IMR-90 (cell line): Measurements from ENCODE around the gene PRR5L. TPM values are rescaled to one million over a fixed set of nuclear protein-coding genes. Genes with fewer than 3 reads are reported as not detected.

Experiments
- ATAC-seq: fragments of 200-7000 bp; cut with Tn5 transposase; 2 replicates; pipeline ENCODE4 v1.9.1; 2020; ENCODE audit warnings: low read depth, mild to moderate bottlenecking, moderate library complexity
- BruUV-seq: library from RNA; stranded (reverse); fragments of 400-500 nt; replicated peaks from 2 replicates; lab custom pipeline; 2021; lab: Mats Ljungman, UMichigan
- CTCF ChIA-PET: fragments of 300-600 bp; formaldehyde crosslinking; extraction: SDS; loops from one replicate; lab custom pipeline; 2021; ENCODE audit warnings: antibody characterized with exemption; lab: Yijun Ruan, JAX
- POLR2A ChIA-PET: fragments of 300-600 bp; sonication (Branson Sonifier 250); formaldehyde crosslinking; loops from one replicate; lab custom pipeline; 2022; ENCODE audit warnings: antibody characterized with exemption; ENCODE audit not compliant: unreplicated experiment; lab: Charles Lee
- DNase-seq: peaks from one replicate; pipeline ENCODE4 v3.0.0; 2013
- H2AFZ ChIP-seq: replicated peaks from 2 replicates; pipeline ENCODE3; 2013; ENCODE audit warnings: low read length, mild to moderate bottlenecking; ENCODE audit not compliant: poor library complexity
- H2AK5ac ChIP-seq: 2 replicates; pipeline ENCODE4 v1.6.1; 2013; ENCODE audit warnings: low read depth, low read length, inconsistent platforms
- H2AK9ac ChIP-seq: replicated peaks from 2 replicates; pipeline ENCODE3; 2013; ENCODE audit warnings: mild to moderate bottlenecking, low read depth, low read length, moderate library complexity; ENCODE audit not compliant: poor library complexity
- H2BK120ac ChIP-seq: 2 replicates; pipeline ENCODE4 v1.6.1; 2013; ENCODE audit warnings: low read depth, low read length, inconsistent platforms
- H2BK15ac ChIP-seq: 3 replicates; pipeline ENCODE4 v1.6.1; 2013; ENCODE audit warnings: low read depth, low read length, inconsistent platforms
- H2BK20ac ChIP-seq: 2 replicates; pipeline ENCODE4 v1.6.1; 2013; ENCODE audit warnings: low read depth, mild to moderate bottlenecking, inconsistent platforms, low read length, moderate library complexity
- H2BK5ac ChIP-seq: 2 replicates; pipeline ENCODE4 v1.6.1; 2013; ENCODE audit warnings: mild to moderate bottlenecking, low read depth, low read length, inconsistent platforms; ENCODE audit not compliant: poor library complexity, severe bottlenecking
- H3K14ac ChIP-seq: replicated peaks from 2 replicates; pipeline ENCODE4 v1.6.1; 2013; ENCODE audit warnings: low read depth, low read length, inconsistent platforms
- H3K18ac ChIP-seq: 2 replicates; pipeline ENCODE4 v1.6.1; 2013; ENCODE audit warnings: low read depth, low read length, control low read depth
- H3K23ac ChIP-seq: 2 replicates; pipeline ENCODE4 v1.6.1; 2013; ENCODE audit warnings: low read depth, low read length, inconsistent platforms
- H3K27ac ChIP-seq: 2 replicates; pipeline ENCODE4 v1.5.1; 2013; ENCODE audit warnings: mild to moderate bottlenecking, control low read depth, low read length; ENCODE audit not compliant: insufficient read depth
- H3K27me3 ChIP-seq: 2 replicates; pipeline ENCODE4 v1.6.1; 2013; ENCODE audit warnings: low read length; ENCODE audit not compliant: control insufficient read depth, insufficient read depth
- H3K36me3 ChIP-seq: 2 replicates; pipeline ENCODE4 v1.6.1; 2013; ENCODE audit warnings: low read length, mixed read lengths; ENCODE audit not compliant: control insufficient read depth, insufficient read depth
- H3K4ac ChIP-seq: 2 replicates; pipeline ENCODE4 v1.6.1; 2013; ENCODE audit warnings: low read depth, low read length, inconsistent platforms
- H3K4me1 ChIP-seq: 2 replicates; pipeline ENCODE4 v1.6.1; 2013; ENCODE audit warnings: low read length, mixed read lengths; ENCODE audit not compliant: control insufficient read depth, insufficient read depth
- H3K4me2 ChIP-seq: 2 replicates; pipeline ENCODE4 v1.6.1; 2013; ENCODE audit warnings: low read depth, mild to moderate bottlenecking, control low read depth, low read length, moderate library complexity
- H3K4me3 ChIP-seq: 2 replicates; pipeline ENCODE4 v1.5.1; 2013; ENCODE audit warnings: low read depth, mild to moderate bottlenecking, control low read depth, low read length, moderate library complexity; ENCODE audit not compliant: insufficient read depth
- H3K56ac ChIP-seq: 2 replicates; pipeline ENCODE4 v1.6.1; 2013; ENCODE audit warnings: low read length, inconsistent platforms; ENCODE audit not compliant: insufficient read depth; ENCODE audit errors: extremely low read depth
- H3K79me1 ChIP-seq, 2 experiments: 2 replicates each; pipeline ENCODE4 v1.6.1; 2013; ENCODE audit warnings: low read length in 2 of 2, inconsistent platforms in 1 of 2, low read depth in 1 of 2
- H3K9ac ChIP-seq: 2 replicates; pipeline ENCODE4 v1.6.1; 2013; ENCODE audit warnings: low read depth, low read length, control low read depth
- H3K9me1 ChIP-seq: 2 replicates; pipeline ENCODE4 v1.6.1; 2013; ENCODE audit warnings: low read length, inconsistent platforms; ENCODE audit not compliant: insufficient read depth
- H3K9me3 ChIP-seq: 2 replicates; pipeline ENCODE4 v1.6.1; 2013; ENCODE audit warnings: low read length; ENCODE audit not compliant: control insufficient read depth, insufficient read depth
- H4K20me1 ChIP-seq: 2 replicates; pipeline ENCODE4 v1.6.1; 2013; ENCODE audit warnings: low read length, inconsistent platforms; ENCODE audit not compliant: insufficient read depth
- H4K5ac ChIP-seq: 2 replicates; pipeline ENCODE4 v1.6.1; 2013; ENCODE audit warnings: mild to moderate bottlenecking, low read depth, low read length, control low read depth
- H4K8ac ChIP-seq, 2 experiments: 2 replicates each; pipeline ENCODE4 v1.6.1; 2013; ENCODE audit warnings: low read depth in 2 of 2, low read length in 2 of 2, control low read depth in 1 of 2, inconsistent platforms in 1 of 2
- H4K91ac ChIP-seq: 2 replicates; pipeline ENCODE4 v1.6.1; 2013; ENCODE audit warnings: low read depth, low read length, inconsistent platforms; ENCODE audit not compliant: insufficient read depth
- BHLHE40 ChIP-seq: fragments of 150-350 bp; IDR thresholded peaks from 2 replicates; pipeline ENCODE4 v1.6.1; 2016; ENCODE audit warnings: mild to moderate bottlenecking, low read depth, low read length
- CHD1 ChIP-seq: IDR thresholded peaks from 2 replicates; pipeline ENCODE4 v1.6.1; 2012; ENCODE audit warnings: low read depth, low read length, improper control_type of control experiment
- CTCF ChIP-seq: conservative IDR thresholded peaks from 2 replicates; pipeline ENCODE4 v1.5.1; 2012; ENCODE audit warnings: mild to moderate bottlenecking, low read depth, low read length, improper control_type of control experiment
- FOS ChIP-seq: fragments of 150-350 bp; IDR thresholded peaks from 2 replicates; pipeline ENCODE4 v1.6.1; 2016; ENCODE audit warnings: low read depth, low read length
- MAZ ChIP-seq: IDR thresholded peaks from 2 replicates; pipeline ENCODE4 v1.6.1; 2012; ENCODE audit warnings: low read depth, mild to moderate bottlenecking, low read length, improper control_type of control experiment, moderate library complexity, borderline replicate concordance
- NFE2L2 ChIP-seq: fragments of 150-350 bp; IDR thresholded peaks from 2 replicates; pipeline ENCODE4 v1.6.1; 2016; ENCODE audit warnings: low read depth, mild to moderate bottlenecking, low read length
- RAD21 ChIP-seq: IDR thresholded peaks from 2 replicates; pipeline ENCODE4 v1.6.1; 2012; ENCODE audit warnings: low read length, improper control_type of control experiment
- RCOR1 ChIP-seq: IDR thresholded peaks from 2 replicates; pipeline ENCODE4 v1.6.1; 2012; ENCODE audit warnings: mild to moderate bottlenecking, low read length, improper control_type of control experiment; ENCODE audit not compliant: insufficient replicate concordance
- RFX5 ChIP-seq: IDR thresholded peaks from 2 replicates; pipeline ENCODE4 v1.8.0; 2012; ENCODE audit warnings: low read depth, mild to moderate bottlenecking, low read length, moderate library complexity
- USF2 ChIP-seq: fragments of 150-350 bp; IDR thresholded peaks from 2 replicates; pipeline ENCODE4 v1.6.1; 2017; ENCODE audit warnings: mild to moderate bottlenecking, antibody characterized with exemption, low read length, low read depth
- WGBS, 2 experiments: methylation state at CpG; one replicate each; pipeline versions ENCODE4 v1.1.5 to v1.1.7; 2013; ENCODE audit warnings: missing lambda C conversion rate in 2 of 2; ENCODE audit not compliant: insufficient read length in 1 of 2; ENCODE audit errors: extremely low coverage in 2 of 2; 5-methylcytosine and 5-hydroxymethylcytosine counted together
- dilution Hi-C: fragments of 300-500 bp; cut with HindIII; formaldehyde crosslinking; loops from one replicate; pipeline ENCODE4 v1.14.3; 2018; ENCODE audit warnings: low sequenced_read_pairs; ENCODE audit not compliant: unreplicated experiment
- in situ Hi-C: fragments of 300-500 bp; cut with MboI; formaldehyde crosslinking; loops from 3 replicates; pipeline ENCODE4 v1.14.3; 2019; ENCODE audit warnings: low sequenced_read_pairs, inconsistent platforms, mixed read lengths
- intact Hi-C: fragments of 100-400 bp; cut with micrococcal nuclease; formaldehyde crosslinking; loops from 2 replicates; pipeline ENCODE4 v1.10.0; 2022
- polyA plus RNA-seq, 3 experiments: library from polyadenylated mRNA; depleted of rRNA; stranded (reverse); fragments of >200 nt; gene quantifications; 2 replicates each; pipeline ENCODE4 v1.2.3, GENCODE V29; 2012; ENCODE audit warnings: low replicate concordance in 1 of 3
- total RNA-seq: library from RNA; depleted of rRNA; stranded (reverse); fragments of >200 nt; gene quantifications from 2 replicates; pipeline ENCODE4 v1.2.3, GENCODE V29; 2012

PRR5L gene
- total and polyA plus RNA-seq, 2 of the 4 experiments (the other 2 are of a cell fraction): 2.9 to 3.6 TPM

- Histone ChIP-seq H3K4me3 (no peak overlapping the region), H3K23ac (no peak overlapping the region), H3K27me3 (no peaks in the 10 kb centered on the region), H3K9me3 (no peaks in the 10 kb centered on the region), H2AK9ac (no peak overlapping the region), H4K8ac (no peak overlapping the region), H3K4me1 (no peaks in the 10 kb centered on the region), H4K20me1 (no peaks in the 10 kb centered on the region; the same call in 1 of the 2 replicates), H2BK20ac (no peak overlapping the region), H3K27ac (no peak overlapping the region), H4K91ac (no peak overlapping the region), H3K18ac (no peak overlapping the region), H2BK5ac (no peak overlapping the region), H3K14ac (no peak overlapping the region), H2BK120ac (no peak overlapping the region), H2AFZ (no peak overlapping the region), H3K9ac (no peak overlapping the region), H3K36me3 (peaks cover 3% of the 10 kb centered on the region; the same call in 1 of the 2 replicates), H3K4ac (no peak overlapping the region), H3K9me1 (peaks cover 2% of the 10 kb centered on the region; the same call in 1 of the 2 replicates), H4K5ac (no peak overlapping the region), H3K56ac (no peak overlapping the region), H2AK5ac (no peak overlapping the region), H2BK15ac (no peak overlapping the region), H3K79me1 (peaks cover 10 to 23% of the 10 kb centered on the region in 2 experiments; a peak in 3 of 4 replicates), H3K4me2 (no peak overlapping the region)
- intact Hi-C loops (no loop called here), in situ Hi-C loops (no loop called here), dilution Hi-C loops (no loop called here)
- TF ChIP-seq FOS (no peak), USF2 (no peak), NFE2L2 (no peak), RFX5 (no peak), RCOR1 (no peak), MAZ (no peak), BHLHE40 (no peak), RAD21 (no peak), CTCF (no peak), CHD1 (no peak)
- no peak for ATAC-seq
- ChIA-PET POLR2A (no interaction called here), CTCF (interaction anchor here (1.1 kb wide), 1 partner anchor 197 kb away, joined by 3 read pairs; no protein-coding TSS in a partner anchor)
- no peak for DNase-seq
- no TSS peak for BruUV-seq
- WGBS, 2 experiments: no CpG with 5 or more reads among the region's 4 CpGs
These were observed 14.2 kb upstream of the PRR5L start for GRCh38 chr11:36281850-36282249.
